GM12878 (cell line): Measurements from ENCODE around the gene MTA3. TPM values are rescaled to one million over a fixed set of nuclear protein-coding genes. Genes with fewer than 3 reads are reported as not detected.

ENCODE experiments used
- ATAC-seq: fragments of 200-7000 bp; cut with Tn5 transposase; 3 replicates; pipeline ENCODE4 v1.9.1; 2020; ENCODE audit warnings: mild to moderate bottlenecking, moderate library complexity
- BruUV-seq: library from RNA; stranded (reverse); fragments of 400-500 nt; replicated peaks from 2 replicates; lab custom pipeline; 2021; lab: Mats Ljungman, UMichigan
- CTCF ChIA-PET: fragments of 300-600 bp; sonication (Branson Sonifier 250); formaldehyde crosslinking; extraction: SDS; loops from one replicate; lab custom pipeline; 2021; ENCODE audit warnings: inconsistent platforms; lab: Yijun Ruan, JAX
- POLR2A ChIA-PET: fragments of 350-600 bp; formaldehyde crosslinking; extraction: SDS; loops from one replicate; lab custom pipeline; 2021; ENCODE audit warnings: inconsistent platforms; lab: Charles Lee
- RAD21 ChIA-PET: fragments of 300-600 bp; sonication (Branson Sonifier 250); formaldehyde crosslinking; loops from one replicate; lab custom pipeline; 2023; ENCODE audit warnings: antibody characterized with exemption; ENCODE audit not compliant: unreplicated experiment; lab: Charles Lee
- SMC1A ChIA-PET: fragments of 300-600 bp; sonication (Branson Sonifier 250); formaldehyde crosslinking; loops from one replicate; lab custom pipeline; 2023; ENCODE audit not compliant: unreplicated experiment, uncharacterized antibody; lab: Charles Lee
- DNase-seq: peaks from one replicate; pipeline ENCODE4 v3.0.0-alpha.2; 2011; ENCODE audit warnings: low read depth, low spot score
- FAIRE-seq: peaks from 3 replicates; lab custom pipeline; 2011; peaks lifted over from hg19 to GRCh38; lab: Jason Lieb, UNC
- H2AFZ ChIP-seq: 2 replicates; pipeline ENCODE4 v1.6.0; 2011; ENCODE audit warnings: low read depth, low read length, control low read depth; ENCODE audit not compliant: control insufficient read depth
- H3K27ac ChIP-seq: 2 replicates; pipeline ENCODE4 v1.5.1; 2011; ENCODE audit warnings: control low read depth; ENCODE audit not compliant: control insufficient read depth, insufficient read depth
- H3K27me3 ChIP-seq, 2 experiments: replicated peaks in 1 of 2; 2 replicates each; pipeline versions ENCODE4 v1.6.0 to v1.6.1; 2011; ENCODE audit warnings: low read length in 1 of 2; ENCODE audit not compliant: control insufficient read depth in 2 of 2, insufficient read depth in 2 of 2
- H3K36me3 ChIP-seq, 2 experiments: 2 replicates each; pipeline ENCODE4 v1.5.1; 2011; ENCODE audit warnings: low read length in 1 of 2; ENCODE audit not compliant: control insufficient read depth in 2 of 2, insufficient read depth in 2 of 2
- H3K4me1 ChIP-seq: 2 replicates; pipeline ENCODE4 v1.6.1; 2011; ENCODE audit warnings: mild to moderate bottlenecking, low read length, moderate library complexity, mixed read lengths; ENCODE audit not compliant: control insufficient read depth, insufficient read depth
- H3K4me2 ChIP-seq: 2 replicates; pipeline ENCODE4 v1.6.0; 2011; ENCODE audit warnings: control low read depth; ENCODE audit not compliant: control insufficient read depth, insufficient read depth
- H3K4me3 ChIP-seq: fragments of 200-600 bp; sonication (generic); 2 replicates; pipeline ENCODE4 v1.5.1; 2016
- H3K79me2 ChIP-seq: 2 replicates; pipeline ENCODE4 v1.6.0; 2011; ENCODE audit warnings: low read length; ENCODE audit not compliant: control insufficient read depth, insufficient read depth
- H3K9ac ChIP-seq: 2 replicates; pipeline ENCODE4 v1.8.0; 2011; ENCODE audit warnings: low read length, control low read depth, mixed read lengths; ENCODE audit not compliant: control insufficient read depth, insufficient read depth
- H3K9me3 ChIP-seq: replicated peaks from 3 replicates; pipeline ENCODE4 v1.5.1; 2011; ENCODE audit warnings: mild to moderate bottlenecking, low read length; ENCODE audit not compliant: control insufficient read depth, insufficient read depth
- H4K20me1 ChIP-seq: 2 replicates; pipeline ENCODE4 v1.6.0; 2011; ENCODE audit not compliant: control insufficient read depth, insufficient read depth
- CREB1 ChIP-seq: IDR thresholded peaks from 2 replicates; pipeline ENCODE4 v1.6.1; 2012; ENCODE audit warnings: low read depth, mild to moderate bottlenecking, inconsistent platforms
- FOXK2 ChIP-seq: fragments of 450-650 bp; IDR thresholded peaks from 2 replicates; pipeline ENCODE4 v1.6.1; 2017; ENCODE audit warnings: mild to moderate bottlenecking, moderate library complexity
- IRF4 ChIP-seq: IDR thresholded peaks from 2 replicates; pipeline ENCODE4 v1.6.1; 2011; ENCODE audit warnings: low read depth, low read length
- MXI1 ChIP-seq: fragments of 150-350 bp; IDR thresholded peaks from 2 replicates; pipeline ENCODE4 v1.6.1; 2011; ENCODE audit warnings: low read depth, mild to moderate bottlenecking, inconsistent platforms, low read length, improper control_type of control experiment
- NFYA ChIP-seq: IDR thresholded peaks from 2 replicates; pipeline ENCODE4 v1.6.1; 2011; ENCODE audit warnings: low read depth, mild to moderate bottlenecking, low read length, improper control_type of control experiment, borderline replicate concordance
- NFYB ChIP-seq: IDR thresholded peaks from 2 replicates; pipeline ENCODE4 v1.6.1; 2011; ENCODE audit warnings: low read depth, mild to moderate bottlenecking, low read length, improper control_type of control experiment, moderate library complexity; ENCODE audit not compliant: insufficient read depth
- PKNOX1 ChIP-seq: fragments of 450-650 bp; IDR thresholded peaks from 2 replicates; pipeline ENCODE4 v1.6.1; 2016; ENCODE audit warnings: mild to moderate bottlenecking
- SREBF2 ChIP-seq: IDR thresholded peaks from 2 replicates; pipeline ENCODE4 v1.6.1; 2012; ENCODE audit warnings: mild to moderate bottlenecking, low read length
- TAF1 ChIP-seq: IDR thresholded peaks from 2 replicates; pipeline ENCODE4 v1.6.1; 2011; ENCODE audit warnings: mild to moderate bottlenecking, low read depth, low read length, borderline replicate concordance
- USF1 ChIP-seq: IDR thresholded peaks from 2 replicates; pipeline ENCODE4 v1.6.1; 2011; ENCODE audit warnings: borderline replicate concordance, low read depth, mild to moderate bottlenecking, moderate library complexity, mixed read lengths, low read length; ENCODE audit not compliant: insufficient read depth; ENCODE audit errors: extremely low read length
- ZNF24 ChIP-seq: fragments of 450-650 bp; IDR thresholded peaks from 2 replicates; pipeline ENCODE4 v1.6.1; 2017; ENCODE audit warnings: antibody characterized with exemption, mild to moderate bottlenecking
- ZNF274 ChIP-seq: IDR thresholded peaks from one replicate; pipeline ENCODE4 v1.8.0; 2011; ENCODE audit not compliant: insufficient read length, insufficient read depth
- ZZZ3 ChIP-seq: IDR thresholded peaks from 2 replicates; pipeline ENCODE4 v1.6.1; 2011; ENCODE audit warnings: low read depth; ENCODE audit not compliant: control insufficient read depth, insufficient read length
- WGBS: methylation state at CpG from one replicate; pipeline ENCODE4 v1.1.6; 2016; ENCODE audit warnings: low lambda C conversion rate; ENCODE audit not compliant: insufficient replicate concordance, insufficient coverage; ENCODE audit errors: missing lambda C conversion rate; 5-methylcytosine and 5-hydroxymethylcytosine counted together
- in situ Hi-C: fragments of 300-500 bp; cut with MboI; formaldehyde crosslinking; loops from 9 replicates; pipeline ENCODE4 v1.14.3; 2018; ENCODE audit warnings: mixed read lengths
- intact Hi-C: fragments of 100-400 bp; cut with micrococcal nuclease; formaldehyde crosslinking; loops from one replicate; pipeline ENCODE4 v1.14.2; 2022; ENCODE audit not compliant: unreplicated experiment
- polyA plus RNA-seq, 11 experiments: library from polyadenylated mRNA; depleted of rRNA in 4 of 11; unstranded in 6 of 11; stranded (reverse) in 5 of 11; fragments of >200 nt; fragmentation: Nextera tagmentation in 4 of 11; fragmentation: Illumina TruSeq in 1 of 11; extraction: Ambion mirVana in 4 of 11; extraction: Trizol in 1 of 11; gene quantifications; 1 replicate in 1 of 11; 2 replicates in 10 of 11; pipeline versions ENCODE4 v1.2.1 to v1.2.3, GENCODE V29; 2011 to 2016; ENCODE audit warnings: inconsistent platforms in 2 of 11, missing spikeins in 2 of 11, low read depth in 1 of 11
- total RNA-seq, 4 experiments: library from RNA; depleted of rRNA in 3 of 4; stranded (reverse); fragments of >200 nt in 3 of 4; fragmentation: Illumina TruSeq in 1 of 4; extraction: Trizol in 1 of 4; gene quantifications; 2 replicates each; pipeline versions ENCODE4 v1.2.1 to v1.2.3, GENCODE V29; 2013 to 2021
- TF ChIP-seq, protein P1 (sequence below): fragments of 450-650 bp; IDR thresholded peaks from 2 replicates; pipeline ENCODE4 v1.6.1; 2016; ENCODE audit warnings: mild to moderate bottlenecking, moderate library complexity, borderline replicate concordance
- TF ChIP-seq, protein P2 (sequence below): fragments of 450-650 bp; IDR thresholded peaks from 2 replicates; pipeline ENCODE4 v1.6.1; 2017; ENCODE audit warnings: mild to moderate bottlenecking, moderate library complexity

Gene MTA3
- total and polyA plus RNA-seq, 10 of the 15 experiments (the other 5 are each of a cell fraction or from before 2014, with no cell fraction given), result 17.6 to 45.5 (median 26.5) TPM

GRCh38 chr2:42765686-42766085 is 197.3 kb downstream of the MTA3 start:
- no peak overlapping the region for H3K4me3 ChIP-seq
- H3K9ac ChIP-seq, result no peak overlapping the region
- intact Hi-C loops, result no loop called here
- POLR2A ChIA-PET, result no interaction called here
- H3K27me3 ChIP-seq, result no peaks in the 10 kb centered on the region
- DNase-seq (no peak), ATAC-seq (no peak), FAIRE-seq (no peak)
- H2AFZ ChIP-seq, result no peak overlapping the region
- H3K27ac ChIP-seq, result no peak overlapping the region
- in situ Hi-C loops, result no loop called here
- RAD21 ChIA-PET, result interaction anchor here (1.8 kb wide), 1 partner anchor 27 kb away, joined by 4 read pairs; the partner anchor contains the start of gene HAAO
- H4K20me1 ChIP-seq, result no peaks in the 10 kb centered on the region
- SMC1A ChIA-PET, result interaction anchor here (0.9 kb wide), 1 partner anchor 31 kb away, joined by 3 read pairs; no protein-coding TSS in a partner anchor
- no TSS peak for BruUV-seq
- H3K4me1 ChIP-seq, result no peaks in the 10 kb centered on the region
- H3K9me3 ChIP-seq, result no peaks in the 10 kb centered on the region
- CTCF ChIA-PET, result interaction anchor here (0.5 kb wide), 1 partner anchor 189 kb away, joined by 3 read pairs; no protein-coding TSS in a partner anchor
- 98% methylated on average over 9 of the region's 9 CpGs for WGBS
- no peak overlapping the region for H3K4me2 ChIP-seq
- H3K79me2 ChIP-seq, result no peaks in the 10 kb centered on the region
- H3K36me3 ChIP-seq, result no peaks in the 10 kb centered on the region; a peak in 2 of 4 replicates
- no peak for TF ChIP-seq SREBF2
- no peak for TF ChIP-seq USF1
- no peak for TF ChIP-seq TAF1
- no peak for TF ChIP-seq MXI1
- TF ChIP-seq CREB1, result no peak
- no peak for TF ChIP-seq ZZZ3
- TF ChIP-seq ZNF274, result no peak
- no peak for TF ChIP-seq FOXK2
- TF ChIP-seq NFYA, result no peak
- TF ChIP-seq ZNF24, result no peak
- no peak for TF ChIP-seq PKNOX1
- TF ChIP-seq IRF4, result no peak
- TF ChIP-seq, protein P1, sequence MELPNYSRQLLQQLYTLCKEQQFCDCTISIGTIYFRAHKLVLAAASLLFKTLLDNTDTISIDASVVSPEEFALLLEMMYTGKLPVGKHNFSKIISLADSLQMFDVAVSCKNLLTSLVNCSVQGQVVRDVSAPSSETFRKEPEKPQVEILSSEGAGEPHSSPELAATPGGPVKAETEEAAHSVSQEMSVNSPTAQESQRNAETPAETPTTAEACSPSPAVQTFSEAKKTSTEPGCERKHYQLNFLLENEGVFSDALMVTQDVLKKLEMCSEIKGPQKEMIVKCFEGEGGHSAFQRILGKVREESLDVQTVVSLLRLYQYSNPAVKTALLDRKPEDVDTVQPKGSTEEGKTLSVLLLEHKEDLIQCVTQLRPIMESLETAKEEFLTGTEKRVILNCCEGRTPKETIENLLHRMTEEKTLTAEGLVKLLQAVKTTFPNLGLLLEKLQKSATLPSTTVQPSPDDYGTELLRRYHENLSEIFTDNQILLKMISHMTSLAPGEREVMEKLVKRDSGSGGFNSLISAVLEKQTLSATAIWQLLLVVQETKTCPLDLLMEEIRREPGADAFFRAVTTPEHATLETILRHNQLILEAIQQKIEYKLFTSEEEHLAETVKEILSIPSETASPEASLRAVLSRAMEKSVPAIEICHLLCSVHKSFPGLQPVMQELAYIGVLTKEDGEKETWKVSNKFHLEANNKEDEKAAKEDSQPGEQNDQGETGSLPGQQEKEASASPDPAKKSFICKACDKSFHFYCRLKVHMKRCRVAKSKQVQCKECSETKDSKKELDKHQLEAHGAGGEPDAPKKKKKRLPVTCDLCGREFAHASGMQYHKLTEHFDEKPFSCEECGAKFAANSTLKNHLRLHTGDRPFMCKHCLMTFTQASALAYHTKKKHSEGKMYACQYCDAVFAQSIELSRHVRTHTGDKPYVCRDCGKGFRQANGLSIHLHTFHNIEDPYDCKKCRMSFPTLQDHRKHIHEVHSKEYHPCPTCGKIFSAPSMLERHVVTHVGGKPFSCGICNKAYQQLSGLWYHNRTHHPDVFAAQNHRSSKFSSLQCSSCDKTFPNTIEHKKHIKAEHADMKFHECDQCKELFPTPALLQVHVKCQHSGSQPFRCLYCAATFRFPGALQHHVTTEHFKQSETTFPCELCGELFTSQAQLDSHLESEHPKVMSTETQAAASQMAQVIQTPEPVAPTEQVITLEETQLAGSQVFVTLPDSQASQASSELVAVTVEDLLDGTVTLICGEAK, result no peak
- no peak for TF ChIP-seq NFYB
- TF ChIP-seq, protein P2, sequence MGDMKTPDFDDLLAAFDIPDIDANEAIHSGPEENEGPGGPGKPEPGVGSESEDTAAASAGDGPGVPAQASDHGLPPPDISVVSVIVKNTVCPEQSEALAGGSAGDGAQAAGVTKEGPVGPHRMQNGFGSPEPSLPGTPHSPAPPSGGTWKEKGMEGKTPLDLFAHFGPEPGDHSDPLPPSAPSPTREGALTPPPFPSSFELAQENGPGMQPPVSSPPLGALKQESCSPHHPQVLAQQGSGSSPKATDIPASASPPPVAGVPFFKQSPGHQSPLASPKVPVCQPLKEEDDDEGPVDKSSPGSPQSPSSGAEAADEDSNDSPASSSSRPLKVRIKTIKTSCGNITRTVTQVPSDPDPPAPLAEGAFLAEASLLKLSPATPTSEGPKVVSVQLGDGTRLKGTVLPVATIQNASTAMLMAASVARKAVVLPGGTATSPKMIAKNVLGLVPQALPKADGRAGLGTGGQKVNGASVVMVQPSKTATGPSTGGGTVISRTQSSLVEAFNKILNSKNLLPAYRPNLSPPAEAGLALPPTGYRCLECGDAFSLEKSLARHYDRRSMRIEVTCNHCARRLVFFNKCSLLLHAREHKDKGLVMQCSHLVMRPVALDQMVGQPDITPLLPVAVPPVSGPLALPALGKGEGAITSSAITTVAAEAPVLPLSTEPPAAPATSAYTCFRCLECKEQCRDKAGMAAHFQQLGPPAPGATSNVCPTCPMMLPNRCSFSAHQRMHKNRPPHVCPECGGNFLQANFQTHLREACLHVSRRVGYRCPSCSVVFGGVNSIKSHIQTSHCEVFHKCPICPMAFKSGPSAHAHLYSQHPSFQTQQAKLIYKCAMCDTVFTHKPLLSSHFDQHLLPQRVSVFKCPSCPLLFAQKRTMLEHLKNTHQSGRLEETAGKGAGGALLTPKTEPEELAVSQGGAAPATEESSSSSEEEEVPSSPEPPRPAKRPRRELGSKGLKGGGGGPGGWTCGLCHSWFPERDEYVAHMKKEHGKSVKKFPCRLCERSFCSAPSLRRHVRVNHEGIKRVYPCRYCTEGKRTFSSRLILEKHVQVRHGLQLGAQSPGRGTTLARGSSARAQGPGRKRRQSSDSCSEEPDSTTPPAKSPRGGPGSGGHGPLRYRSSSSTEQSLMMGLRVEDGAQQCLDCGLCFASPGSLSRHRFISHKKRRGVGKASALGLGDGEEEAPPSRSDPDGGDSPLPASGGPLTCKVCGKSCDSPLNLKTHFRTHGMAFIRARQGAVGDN, result no peak
